GM19397 (cell line): ENCODE results near the gene ADAMTSL1.

ENCODE experiments used
- ATAC-seq: cut with Tn5 transposase; IDR thresholded peaks from one replicate; pipeline ENCODE4 v1.9.1; 2021; ENCODE audit warnings: mild to moderate bottlenecking, moderate library complexity; ENCODE audit not compliant: unreplicated experiment

Gene ADAMTSL1

GRCh38 chr9:18466101-18466500, 7.9 kb upstream of the ADAMTSL1 start:
- ATAC-seq, result no peak

- no peak for ATAC-seq
Measured at GRCh38 chr9:18467696-18468095, 6.3 kb upstream of the ADAMTSL1 start.

- no peak for ATAC-seq
Measured at GRCh38 chr9:18472435-18472834, 1.5 kb upstream of the ADAMTSL1 start.

- no peak for ATAC-seq
Measured at GRCh38 chr9:18472841-18473251, 1.1 kb upstream of the ADAMTSL1 start.

GRCh38 chr9:18474783-18475182, 830 bp downstream of the ADAMTSL1 start:
- ATAC-seq, result no peak

- no peak for ATAC-seq
Measured at GRCh38 chr9:18477121-18477660, 3.2 kb downstream of the ADAMTSL1 start.

- no peak for ATAC-seq
Measured at GRCh38 chr9:18477719-18478118, 3.8 kb downstream of the ADAMTSL1 start.

- ATAC-seq, result no peak
Measured at GRCh38 chr9:18478501-18479361, 4.8 kb downstream of the ADAMTSL1 start.

GRCh38 chr9:18479405-18479804, 5.5 kb downstream of the ADAMTSL1 start:
- ATAC-seq, result no peak

- no peak for ATAC-seq
Measured at GRCh38 chr9:18480662-18481093, 6.7 kb downstream of the ADAMTSL1 start.

- no peak for ATAC-seq
Measured at GRCh38 chr9:18482371-18482770, 8.4 kb downstream of the ADAMTSL1 start.

GRCh38 chr9:18485714-18486113, 11.8 kb downstream of the ADAMTSL1 start:
- ATAC-seq, result no peak

GRCh38 chr9:18487611-18488010, 13.7 kb downstream of the ADAMTSL1 start:
- no peak for ATAC-seq

GRCh38 chr9:18488886-18489285, 14.9 kb downstream of the ADAMTSL1 start:
- ATAC-seq, result no peak

- ATAC-seq, result no peak
Measured at GRCh38 chr9:18489861-18490260, 15.9 kb downstream of the ADAMTSL1 start.

- no peak for ATAC-seq
Measured at GRCh38 chr9:18490641-18491370, 16.9 kb downstream of the ADAMTSL1 start.

GRCh38 chr9:18492612-18493011, 18.7 kb downstream of the ADAMTSL1 start:
- ATAC-seq, result no peak

- no peak for ATAC-seq
Measured at GRCh38 chr9:18493451-18493993, 19.6 kb downstream of the ADAMTSL1 start.

GRCh38 chr9:18495065-18495464, 21.1 kb downstream of the ADAMTSL1 start:
- ATAC-seq, result no peak

GRCh38 chr9:18496256-18497000, 22.5 kb downstream of the ADAMTSL1 start:
- ATAC-seq, result no peak

- no peak for ATAC-seq
Measured at GRCh38 chr9:18499062-18499461, 25.1 kb downstream of the ADAMTSL1 start.
